ENCODE data around the gene PTGR1.
A peak's percentile ranks its signal among the peaks of the same experiment; 100 is the strongest.

GRCh38 chr9:111599092-111599954 lies at the start of gene PTGR1:
- TF ChIP-seq, protein P1, sequence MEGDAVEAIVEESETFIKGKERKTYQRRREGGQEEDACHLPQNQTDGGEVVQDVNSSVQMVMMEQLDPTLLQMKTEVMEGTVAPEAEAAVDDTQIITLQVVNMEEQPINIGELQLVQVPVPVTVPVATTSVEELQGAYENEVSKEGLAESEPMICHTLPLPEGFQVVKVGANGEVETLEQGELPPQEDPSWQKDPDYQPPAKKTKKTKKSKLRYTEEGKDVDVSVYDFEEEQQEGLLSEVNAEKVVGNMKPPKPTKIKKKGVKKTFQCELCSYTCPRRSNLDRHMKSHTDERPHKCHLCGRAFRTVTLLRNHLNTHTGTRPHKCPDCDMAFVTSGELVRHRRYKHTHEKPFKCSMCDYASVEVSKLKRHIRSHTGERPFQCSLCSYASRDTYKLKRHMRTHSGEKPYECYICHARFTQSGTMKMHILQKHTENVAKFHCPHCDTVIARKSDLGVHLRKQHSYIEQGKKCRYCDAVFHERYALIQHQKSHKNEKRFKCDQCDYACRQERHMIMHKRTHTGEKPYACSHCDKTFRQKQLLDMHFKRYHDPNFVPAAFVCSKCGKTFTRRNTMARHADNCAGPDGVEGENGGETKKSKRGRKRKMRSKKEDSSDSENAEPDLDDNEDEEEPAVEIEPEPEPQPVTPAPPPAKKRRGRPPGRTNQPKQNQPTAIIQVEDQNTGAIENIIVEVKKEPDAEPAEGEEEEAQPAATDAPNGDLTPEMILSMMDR (IDR thresholded peaks at IDR 0.05) = no peak
- peak; percentile 72 for TF ChIP-seq POLR2A (IDR thresholded peaks at IDR 0.05)
